ENCODE results near the gene SH2D6.

GRCh38 chr2:85380048-85380447 lies 38.5 kb upstream of the SH2D6 start:
- TF ChIP-seq CTCF (IDR thresholded peaks at IDR 0.05) (no peak), POLR2A (IDR thresholded peaks at IDR 0.05) (no peak)

Data from lower leg skin (tissue), 3 donors.